ENCODE data around the gene SIK2.
A peak's percentile ranks its signal among the peaks of the same experiment; 100 is the strongest.

Gene SIK2

DNA sequence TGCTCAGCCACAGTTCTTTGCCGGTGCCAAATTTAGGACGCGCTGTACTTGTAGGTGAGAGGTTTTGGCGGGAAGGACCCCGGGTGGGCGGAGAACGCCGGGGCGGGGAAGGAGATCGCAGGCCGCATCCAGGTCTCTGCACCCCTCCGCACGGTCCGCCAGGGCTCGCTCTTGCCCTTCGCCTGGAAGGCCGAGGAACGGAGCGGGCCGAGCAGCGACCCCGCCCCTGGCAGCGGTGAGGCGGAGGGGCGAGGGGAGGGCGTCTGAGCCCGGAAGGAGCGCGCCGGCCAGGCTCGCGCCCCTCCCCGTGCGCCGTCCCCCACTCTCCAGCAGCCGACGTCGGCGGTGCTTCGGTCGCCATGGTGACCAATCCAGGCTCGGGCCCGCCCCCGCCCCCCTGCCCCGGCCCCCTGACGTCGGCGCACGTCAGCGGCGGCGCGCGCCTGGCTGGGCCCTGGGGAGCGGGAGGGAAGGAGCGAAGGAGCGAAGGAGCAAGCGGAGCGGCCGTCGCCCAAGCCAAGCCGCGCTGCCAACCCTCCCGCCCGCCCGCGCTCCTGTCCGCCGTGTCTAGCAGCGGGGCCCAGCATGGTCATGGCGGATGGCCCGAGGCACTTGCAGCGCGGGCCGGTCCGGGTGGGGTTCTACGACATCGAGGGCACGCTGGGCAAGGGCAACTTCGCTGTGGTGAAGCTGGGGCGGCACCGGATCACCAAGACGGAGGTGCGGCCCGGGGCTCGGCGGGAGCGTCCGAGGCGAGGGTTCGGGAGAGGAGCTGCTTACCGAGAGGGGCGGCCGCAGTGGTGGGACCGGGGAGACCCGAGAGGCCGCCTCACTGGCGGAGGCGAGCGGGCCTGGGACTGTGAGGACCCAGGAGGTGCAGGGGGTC lies at the start of gene SIK2:
Gene SIK2 (plus strand): TSS at position 471 of the 886 bp plus-strand sequence. CDS start 115 bp downstream, at position 586.
- peak; percentile 99 for DNase-seq

DNA sequence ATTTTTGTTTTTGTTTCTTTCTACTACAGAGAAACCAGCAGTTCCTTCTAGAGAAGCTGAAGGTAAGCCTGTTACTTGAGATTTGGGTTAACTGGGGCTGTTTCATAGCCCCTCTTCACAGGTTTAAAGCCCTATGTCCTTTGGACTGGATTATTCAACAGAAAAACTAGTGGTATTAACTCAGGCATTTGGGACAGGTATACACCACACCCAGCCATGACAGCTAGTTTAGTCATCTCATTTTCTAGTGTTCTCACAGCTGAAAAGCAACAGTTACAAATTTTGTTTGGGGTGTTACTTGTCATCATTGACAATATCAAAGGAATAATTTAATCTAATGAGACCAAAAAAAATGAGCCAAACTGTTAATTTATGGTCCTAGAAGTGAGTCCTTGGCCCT lies 47.7 kb upstream of the SIK2 start:
- no peak for DNase-seq

DNA sequence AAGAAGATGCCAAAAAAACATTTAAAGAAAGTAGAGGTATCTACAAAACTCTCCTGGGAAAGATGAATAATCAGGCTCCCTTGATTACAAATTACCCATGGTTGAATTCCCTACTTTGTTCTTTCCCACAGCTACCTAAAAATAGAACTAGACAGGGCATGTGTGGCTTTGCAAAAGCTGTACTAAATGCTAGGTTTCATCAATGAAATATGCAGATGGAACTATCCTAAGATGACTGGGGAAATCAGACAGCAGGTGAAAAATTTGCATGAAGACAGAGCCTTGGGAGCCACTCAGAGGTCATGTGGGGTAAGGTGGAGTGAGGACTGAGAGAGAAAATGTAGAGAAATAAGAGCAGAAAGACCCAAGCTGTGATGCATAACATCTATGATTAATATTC lies 47.0 kb upstream of the SIK2 start:
- no peak for DNase-seq

DNA sequence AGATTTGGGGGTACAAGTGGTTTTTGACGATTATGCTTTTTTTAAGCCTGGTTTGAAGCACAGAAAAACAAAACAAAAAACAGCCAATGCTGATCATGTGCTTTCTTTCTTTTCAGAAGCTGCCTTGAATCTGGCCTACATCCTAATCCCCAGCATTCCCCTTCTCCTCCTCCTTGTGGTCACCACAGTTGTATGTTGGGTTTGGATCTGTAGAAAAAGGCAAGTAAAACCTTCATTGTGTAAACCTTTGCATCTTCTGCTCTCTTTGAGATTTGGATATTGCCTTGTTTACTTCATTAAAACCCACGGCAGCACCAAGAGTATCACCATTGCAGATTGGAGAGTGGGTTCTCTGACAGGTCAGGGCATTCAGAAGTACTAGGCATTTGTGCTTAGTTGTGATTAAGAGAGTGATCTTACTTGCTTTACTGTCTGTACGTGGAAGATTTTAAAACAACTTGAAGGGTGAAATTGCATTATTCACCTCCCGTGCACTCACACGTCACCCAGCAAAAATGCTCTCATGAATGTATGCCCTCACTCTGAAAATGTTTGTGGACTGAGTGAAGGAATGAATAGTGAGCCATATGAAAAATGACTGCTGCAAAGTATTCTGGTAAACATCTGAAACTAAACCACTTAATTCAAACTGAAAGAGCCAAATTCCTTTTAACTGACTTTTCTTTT lies 44.7 kb upstream of the SIK2 start:
- DNase-seq, result no peak

DNA sequence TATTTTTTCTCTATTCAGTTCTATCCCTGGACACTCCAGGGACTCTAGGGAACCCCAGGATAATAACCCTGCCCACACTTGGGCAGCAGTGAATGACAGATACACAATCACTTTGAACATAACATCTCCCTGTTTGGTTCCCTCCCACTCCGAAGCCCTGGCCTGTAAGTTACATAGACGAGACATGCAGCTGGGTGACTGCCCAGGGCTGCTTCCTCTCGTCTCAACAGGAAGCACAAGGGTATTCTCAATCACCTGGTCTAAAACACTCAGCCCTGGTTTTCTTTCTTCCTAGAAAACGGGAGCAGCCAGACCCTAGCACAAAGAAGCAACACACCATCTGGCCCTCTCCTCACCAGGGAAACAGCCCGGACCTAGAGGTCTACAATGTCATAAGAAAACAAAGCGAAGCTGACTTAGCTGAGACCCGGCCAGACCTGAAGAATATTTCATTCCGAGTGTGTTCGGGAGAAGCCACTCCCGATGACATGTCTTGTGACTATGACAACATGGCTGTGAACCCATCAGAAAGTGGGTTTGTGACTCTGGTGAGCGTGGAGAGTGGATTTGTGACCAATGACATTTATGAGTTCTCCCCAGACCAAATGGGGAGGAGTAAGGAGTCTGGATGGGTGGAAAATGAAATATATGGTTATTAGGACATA lies 42.3 kb upstream of the SIK2 start:
- no peak for DNase-seq

DNA sequence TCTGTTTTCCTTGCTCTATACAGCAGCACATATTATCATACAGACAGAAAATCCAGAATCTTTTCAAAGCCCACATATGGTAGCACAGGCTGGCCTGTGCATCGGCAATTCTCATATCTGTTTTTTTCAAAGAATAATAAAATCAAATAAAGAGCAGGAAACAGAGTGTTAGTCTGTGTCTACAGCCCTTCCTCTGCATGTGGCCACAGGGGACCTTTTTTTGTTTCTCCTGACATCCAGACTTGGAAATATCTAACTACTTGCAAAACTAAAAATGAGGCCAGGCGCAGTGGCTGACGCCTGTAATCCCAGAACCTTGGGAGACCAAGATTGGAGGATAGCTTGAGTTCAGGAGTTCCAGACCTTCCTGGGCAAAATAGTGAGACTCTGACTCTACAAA lies 41.4 kb upstream of the SIK2 start:
- no peak for DNase-seq

DNA sequence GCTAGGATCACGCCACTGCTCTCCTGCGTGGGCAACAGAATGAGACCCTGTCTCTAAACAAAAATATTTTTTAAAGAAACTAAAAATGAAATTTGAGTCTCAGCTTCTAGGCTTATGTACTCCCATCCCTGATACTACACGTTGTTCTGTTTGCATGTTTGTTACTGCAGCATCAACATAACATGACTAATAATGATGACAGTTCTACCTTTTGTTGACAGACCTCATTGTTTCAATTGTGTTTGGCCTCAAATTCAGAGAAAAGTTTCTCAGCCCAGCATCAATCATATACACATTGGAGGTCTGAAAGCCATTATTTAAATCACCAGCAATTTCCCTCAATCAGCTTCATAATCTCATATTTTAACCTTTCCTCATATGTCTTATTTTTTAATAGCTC lies 40.9 kb upstream of the SIK2 start:
- no peak for DNase-seq

DNA sequence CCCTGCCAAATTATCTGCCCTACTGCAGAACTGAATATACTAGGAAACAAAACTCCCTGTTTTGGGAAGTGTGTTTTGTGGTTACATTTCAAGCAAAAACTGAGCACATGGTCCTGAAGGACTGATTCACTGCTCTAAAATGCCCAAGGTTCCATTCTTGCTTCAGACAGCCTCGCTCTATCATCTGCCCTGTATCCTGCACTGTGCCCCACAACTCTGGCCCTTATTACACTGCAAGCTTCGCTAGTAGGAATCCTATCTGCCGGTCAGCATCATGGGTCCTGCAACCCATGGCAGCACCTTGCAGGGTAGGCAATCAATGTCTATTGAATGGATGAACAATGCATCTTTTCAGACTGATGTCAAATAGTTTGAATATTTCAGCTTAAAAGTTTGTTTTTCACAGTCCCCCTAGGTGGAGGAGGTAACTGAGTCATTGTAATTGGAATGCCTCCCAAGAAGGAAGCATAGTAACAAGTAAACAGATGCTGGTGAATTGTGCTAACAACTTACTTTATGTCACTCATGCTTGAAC lies 40.4 kb upstream of the SIK2 start:
- DNase-seq, result no peak

DNA sequence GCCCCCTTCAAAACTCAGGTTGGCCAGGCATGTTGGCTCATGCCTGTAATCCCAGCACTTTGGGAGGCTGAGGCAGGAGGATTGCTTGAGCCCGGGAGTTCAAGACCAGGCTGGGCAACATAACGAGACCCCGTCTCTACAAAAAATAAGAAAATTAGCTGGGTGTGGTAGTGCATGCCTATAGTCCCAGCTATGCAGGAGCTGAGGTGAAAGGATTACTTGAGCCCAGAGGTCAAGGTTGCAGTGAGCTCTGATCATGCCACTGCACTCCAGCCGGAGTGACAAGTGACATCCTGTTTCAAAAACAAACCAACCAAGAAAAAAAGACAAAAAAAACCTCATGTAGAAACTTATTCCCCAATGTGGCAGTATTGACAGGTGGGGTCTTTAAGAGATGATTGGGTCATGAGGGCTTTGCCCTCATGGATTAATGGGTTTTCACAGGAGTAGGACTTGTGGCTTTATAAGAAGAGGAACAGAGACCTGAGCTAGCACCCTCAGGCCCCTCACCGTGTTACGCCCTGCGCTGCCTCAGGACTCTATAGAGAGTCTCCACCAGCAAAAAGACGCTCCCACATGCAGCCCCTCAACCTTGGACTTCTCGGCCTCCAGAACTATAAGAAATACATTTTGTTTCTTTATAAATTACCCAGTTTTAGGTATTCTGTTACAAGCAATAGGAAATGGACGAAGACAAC lies 39.4 kb upstream of the SIK2 start:
- no peak for DNase-seq

DNA sequence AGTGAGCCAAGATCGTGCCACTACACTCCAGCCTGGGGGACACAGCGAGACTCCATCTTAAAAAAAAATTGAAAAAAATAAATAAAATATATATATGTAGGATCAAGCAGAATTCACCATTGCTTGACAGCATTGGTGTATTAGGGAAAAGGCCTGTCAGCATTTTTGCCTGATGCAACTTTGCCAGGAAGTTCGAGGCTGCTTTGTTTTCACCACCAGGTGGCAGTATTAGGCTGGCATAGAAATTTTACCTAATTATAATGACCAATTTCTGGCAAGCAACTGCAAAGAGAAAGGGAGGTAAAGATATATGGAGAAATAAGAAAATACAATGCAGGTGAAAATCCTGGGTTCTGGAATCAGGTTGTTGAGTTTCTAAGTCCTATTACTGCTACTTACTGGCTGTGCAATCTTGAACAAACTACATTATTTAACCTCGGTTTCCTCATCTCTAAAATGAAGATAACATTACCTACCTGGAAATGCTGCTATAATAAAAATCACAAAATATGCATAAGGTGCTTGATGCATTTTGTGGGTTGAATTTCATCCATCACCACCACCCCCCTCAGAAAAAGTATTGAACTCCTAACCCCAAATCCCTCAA lies 37.0 kb upstream of the SIK2 start:
- peak; percentile 95 for DNase-seq

DNA sequence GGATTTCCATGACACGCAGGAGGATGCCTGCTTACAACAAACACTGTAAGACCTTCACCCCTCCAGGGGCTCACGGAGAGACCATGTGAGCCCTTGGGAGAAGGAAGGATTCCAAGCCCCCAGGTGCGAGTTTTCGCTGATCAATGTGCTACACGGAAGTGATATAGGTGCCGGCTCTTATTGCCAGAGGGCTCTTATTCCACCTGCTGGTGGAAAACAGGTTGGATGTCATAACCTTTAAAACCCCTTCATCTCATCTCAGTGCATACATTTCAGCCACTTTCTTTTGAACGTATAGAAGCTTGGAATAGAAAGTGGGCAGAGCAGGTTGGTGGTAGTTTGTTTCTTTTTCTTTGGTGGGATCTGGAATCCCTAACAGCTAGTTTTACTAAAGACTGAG lies 35.9 kb upstream of the SIK2 start:
- DNase-seq, result no peak

DNA sequence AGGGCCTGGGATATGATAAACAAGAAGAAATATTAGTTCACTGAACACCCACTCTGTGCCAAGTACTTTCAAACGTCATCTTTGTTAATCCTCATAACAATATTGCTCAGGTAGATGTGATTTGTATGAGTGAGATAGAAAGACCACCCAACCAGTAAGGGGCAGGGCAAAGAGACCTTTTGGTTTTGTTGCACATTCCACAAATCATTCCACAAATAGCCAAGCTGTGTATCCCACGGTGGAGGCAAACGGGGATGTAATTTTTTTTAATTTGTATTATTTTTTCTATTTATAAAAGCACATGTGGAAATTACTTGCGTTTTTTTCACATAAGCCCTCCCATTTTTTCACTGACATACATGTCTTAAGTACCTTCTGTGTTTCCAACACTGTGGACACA lies 32.8 kb upstream of the SIK2 start:
- no peak for DNase-seq

DNA sequence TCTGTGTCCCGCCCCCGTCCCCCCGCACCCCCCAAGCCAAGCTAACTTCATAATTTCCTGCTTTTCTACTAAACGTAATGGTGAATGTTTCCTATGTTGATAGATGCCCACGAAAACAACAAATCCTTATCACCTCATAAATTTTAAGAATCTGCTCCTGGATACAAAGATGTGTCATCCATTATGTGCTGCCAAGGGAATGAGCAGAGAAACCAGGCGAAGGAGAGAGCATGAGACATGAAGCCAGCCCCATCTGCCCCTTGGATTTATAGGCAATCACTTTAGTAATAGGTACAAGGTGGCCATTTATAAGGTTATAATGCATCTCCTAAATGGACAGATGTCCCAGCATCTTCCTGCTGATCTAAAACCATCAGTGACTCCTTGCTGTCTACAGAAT lies 31.5 kb upstream of the SIK2 start:
- no peak for DNase-seq

DNA sequence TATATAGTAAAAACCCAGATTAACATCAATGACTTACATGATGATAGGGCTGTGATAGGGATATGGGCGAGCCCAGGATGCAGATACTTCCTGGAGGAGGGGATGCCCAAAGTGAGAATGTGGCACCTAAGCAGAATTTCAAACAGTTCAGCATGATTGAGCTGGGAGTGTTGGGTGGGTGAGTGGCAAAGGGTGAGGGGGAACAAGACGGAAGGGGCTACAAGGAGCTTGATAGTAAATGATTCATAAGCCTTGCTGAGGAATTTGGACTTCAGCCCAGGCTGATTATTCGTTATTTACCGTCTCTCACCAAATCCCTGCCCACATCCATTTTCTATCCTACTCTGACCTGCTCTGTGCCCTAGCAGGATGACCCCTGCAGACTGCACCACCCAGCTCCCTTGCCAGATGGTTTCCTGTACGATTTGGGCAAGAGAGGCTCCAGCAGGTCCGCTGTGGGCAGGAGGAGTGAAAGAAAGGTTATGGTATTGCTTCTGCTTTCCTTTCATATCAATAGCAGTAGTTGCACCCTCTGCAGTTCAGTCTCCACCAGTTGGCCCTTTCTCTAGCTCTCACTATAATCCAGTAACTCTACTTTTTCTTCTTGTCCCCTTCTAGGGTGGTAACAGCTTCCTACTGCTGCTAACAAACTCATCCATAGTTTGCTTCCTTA lies 30.3 kb upstream of the SIK2 start:
- no peak for DNase-seq

DNA sequence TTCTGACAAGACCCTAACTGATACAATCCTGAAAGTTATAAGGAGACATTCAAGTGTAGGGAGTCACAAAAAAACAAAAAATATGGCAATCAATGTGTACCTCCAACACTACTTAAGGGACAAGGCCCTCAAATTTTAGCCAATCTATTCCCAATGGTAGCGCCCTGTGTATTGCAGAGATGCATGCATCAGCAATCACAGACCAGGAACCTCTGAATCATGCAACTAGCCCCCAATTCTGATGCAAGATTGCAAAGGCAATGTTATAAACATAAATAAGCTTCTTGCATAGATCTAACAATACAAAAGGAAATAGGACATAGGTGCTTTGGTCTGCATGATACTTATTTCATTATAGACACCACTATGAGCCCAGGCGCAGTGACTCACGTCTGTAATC lies 29.7 kb upstream of the SIK2 start:
- DNase-seq, result no peak

DNA sequence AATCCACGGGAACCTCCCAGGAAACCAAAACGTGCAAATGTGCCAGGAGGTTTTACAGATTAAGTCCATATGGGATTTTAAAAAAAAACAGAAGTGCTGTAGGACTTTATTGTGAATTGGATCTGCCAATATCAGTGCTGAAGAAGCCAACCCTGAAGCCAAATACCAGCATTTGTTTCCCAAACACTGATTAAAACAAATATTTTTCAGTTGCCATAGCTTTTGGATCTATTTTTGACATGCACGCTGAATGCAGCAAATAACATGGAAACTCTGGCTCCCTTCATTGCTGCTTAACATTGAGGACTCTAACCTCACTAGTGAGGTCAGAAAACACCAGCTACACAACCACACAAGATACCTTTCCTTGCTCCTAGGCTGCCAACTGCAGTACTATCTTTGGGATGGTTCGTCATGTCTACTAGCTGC lies 28.4 kb upstream of the SIK2 start:
- DNase-seq, result peak; percentile 50

DNA sequence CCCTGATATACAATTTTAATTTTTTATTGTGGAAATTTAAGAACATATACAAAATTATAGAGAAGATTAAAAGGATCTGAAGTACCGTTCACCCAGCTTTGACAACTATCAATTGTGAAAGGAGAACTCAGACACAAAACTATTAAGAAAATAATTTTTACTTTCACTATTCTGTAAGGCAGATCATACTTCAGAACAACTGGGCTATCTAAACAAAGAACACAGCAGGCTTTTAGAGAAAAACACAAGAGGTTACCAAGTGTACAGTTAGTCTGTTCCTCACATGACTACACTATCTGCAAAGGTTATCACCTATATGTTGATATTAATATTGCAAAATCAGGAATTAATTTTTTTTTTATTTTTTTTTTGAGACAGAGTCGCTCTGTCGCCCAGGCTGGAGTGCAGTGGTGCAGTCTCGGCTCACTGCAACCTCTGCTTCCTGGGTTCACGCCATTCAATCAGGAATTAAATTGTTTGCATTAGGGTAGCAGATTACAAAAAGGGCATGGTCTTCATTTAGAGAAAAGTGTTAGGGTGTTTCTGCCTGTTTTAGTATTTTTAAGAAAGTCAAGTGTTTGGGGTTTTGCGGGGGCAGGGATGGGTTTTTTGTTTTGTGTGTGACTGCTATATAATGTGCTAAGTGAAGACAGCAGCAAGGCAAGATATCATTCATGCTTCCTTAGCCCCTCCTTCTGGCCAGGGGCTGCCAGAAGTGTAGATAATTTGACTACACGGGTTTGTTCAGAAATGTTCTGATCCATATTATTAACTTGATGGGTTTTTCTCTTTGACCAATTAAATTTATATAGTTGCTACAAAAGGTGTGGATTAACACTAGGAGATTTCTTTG lies 27.6 kb upstream of the SIK2 start:
- peak; percentile 75 for DNase-seq

DNA sequence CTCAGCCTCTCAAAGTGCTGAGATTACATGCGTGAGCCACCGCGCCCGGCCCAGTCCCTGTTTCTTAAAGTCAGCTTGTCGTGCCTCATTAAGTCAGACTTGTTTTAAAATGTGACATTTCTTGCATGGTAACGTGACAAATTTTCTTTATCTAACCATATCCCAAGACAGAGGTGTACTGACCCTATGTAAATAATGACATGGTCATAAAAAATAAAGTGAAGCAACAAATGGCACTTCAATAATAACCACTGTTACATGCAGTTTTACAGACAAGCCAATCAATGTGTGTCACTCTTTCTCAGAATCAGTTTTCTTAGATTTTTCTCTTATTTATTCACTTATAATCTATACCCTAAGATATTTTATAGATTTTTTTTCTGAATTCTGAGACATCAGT lies 26.5 kb upstream of the SIK2 start:
- DNase-seq, result no peak

DNA sequence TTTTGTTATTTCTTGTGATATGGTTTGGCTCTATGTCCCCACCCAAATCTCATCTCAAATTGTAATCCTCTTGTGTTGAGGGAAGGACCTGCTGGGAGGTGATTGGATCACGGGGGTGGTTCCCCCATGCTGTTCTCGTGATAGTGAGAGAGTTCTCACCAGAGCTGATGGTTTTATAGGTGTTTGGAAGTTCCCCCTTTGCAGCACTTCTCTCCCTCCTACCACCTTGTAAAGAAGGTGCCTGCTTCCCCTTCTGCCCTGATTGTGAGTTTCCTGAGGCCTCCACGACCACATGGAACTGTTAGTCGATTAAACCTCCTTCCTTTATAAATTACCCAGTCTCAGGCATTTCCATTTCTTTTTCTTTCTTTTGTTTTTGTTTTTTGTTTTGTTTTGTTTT lies 24.4 kb upstream of the SIK2 start:
- DNase-seq, result no peak

DNA sequence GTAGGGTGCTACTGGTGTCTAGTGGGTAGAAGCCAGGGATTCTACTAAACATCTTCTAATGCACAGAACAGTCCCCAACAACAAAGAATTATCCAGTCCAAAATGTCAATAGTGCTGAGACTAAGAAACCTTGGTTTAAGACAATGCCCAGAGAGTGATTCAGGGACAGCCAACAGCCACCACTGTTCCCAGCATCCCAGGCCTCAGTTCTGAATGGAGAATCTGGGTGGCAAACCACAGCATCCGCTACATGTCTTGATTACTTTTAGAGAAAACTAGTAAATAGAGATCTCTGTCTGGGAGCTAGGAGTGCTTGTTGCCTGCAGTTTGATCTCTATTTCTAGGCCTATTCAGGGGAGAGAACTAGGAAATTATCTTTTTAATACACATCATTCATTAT lies 20.9 kb upstream of the SIK2 start:
- no peak for DNase-seq

DNA sequence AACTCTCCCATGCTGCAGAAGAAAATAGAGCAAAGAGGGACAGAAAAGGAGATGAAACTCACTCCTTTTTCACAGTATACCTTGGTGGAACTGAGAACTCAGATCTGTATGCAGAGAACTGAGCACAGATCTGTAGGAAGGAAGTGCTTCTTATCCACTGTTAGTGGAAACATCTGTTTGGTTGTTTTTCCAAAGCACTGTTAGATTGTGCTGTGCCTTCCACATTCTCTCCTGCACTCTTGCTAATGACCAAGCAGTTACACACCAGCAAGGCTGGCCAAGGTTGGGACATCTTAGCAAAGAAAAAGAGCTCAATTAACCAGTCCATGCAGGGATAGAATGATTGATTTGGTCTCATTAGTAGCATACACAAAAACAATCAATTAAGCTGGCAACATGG lies 20.1 kb upstream of the SIK2 start:
- peak; percentile 31 for DNase-seq

Measured in OCI-M1 (cell line).